ENCODE results near the gene ADM2.

Gene ADM2

GRCh38 chr22:50504369-50505211 lies 23.2 kb downstream of the ADM2 start:
- Histone ChIP-seq H3K79me2 (ENCODE audit: control insufficient read depth, low read length) (peaks cover 44% of the 10 kb centered on the region), H3F3A (ENCODE audit: control insufficient read depth, insufficient read depth) (no peaks in the 10 kb centered on the region; the same call in 1 of the 2 replicates), H4K20me1 (ENCODE audit: control insufficient read depth, insufficient read depth, low read depth, low read length) (peaks cover 10% of the 10 kb centered on the region; the same call in 1 of the 2 replicates), H3K4me2 (ENCODE audit: low read length) (no peak overlapping the region), H3K9me3 (ENCODE audit: control insufficient read depth, insufficient read depth, low read length) (no peaks in the 10 kb centered on the region), H3K36me3 (ENCODE audit: control insufficient read depth, low read length) (peaks cover 42% of the 10 kb centered on the region), H3K9me2 (replicated peaks; ENCODE audit: control insufficient read depth, low read length) (no peaks in the 10 kb centered on the region), H3K27me3 (ENCODE audit: control insufficient read depth, low read length) (no peaks in the 10 kb centered on the region), H3K4me1 (ENCODE audit: control insufficient read depth, low read length) (peaks cover 23% of the 10 kb centered on the region), H3K27ac (ENCODE audit: low read depth, low read length) (no peak overlapping the region), H3K4me3 (ENCODE audit: low read length) (no peak overlapping the region)
- no peak for TF ChIP-seq EZH2phosphoT487 (IDR thresholded peaks at IDR 0.05; ENCODE audit: borderline replicate concordance, low read length)
- TF ChIP-seq CTCF (IDR thresholded peaks at IDR 0.05; ENCODE audit: low read depth, low read length, poor library complexity, severe bottlenecking): no peak

GRCh38 chr22:50505276-50505775 lies 24.0 kb downstream of the ADM2 start:
- no peaks in the 10 kb centered on the region for H3K9me2 ChIP-seq (replicated peaks; ENCODE audit: control insufficient read depth, low read length)

GRCh38 chr22:50505776-50506610 lies 24.6 kb downstream of the ADM2 start:
- no peaks in the 10 kb centered on the region for H3K9me2 ChIP-seq (replicated peaks; ENCODE audit: control insufficient read depth, low read length)
- no peak for TF ChIP-seq EZH2phosphoT487 (IDR thresholded peaks at IDR 0.05; ENCODE audit: borderline replicate concordance, low read length)
- TF ChIP-seq CTCF (IDR thresholded peaks at IDR 0.05; ENCODE audit: low read depth, low read length, poor library complexity, severe bottlenecking): no peak
- peaks cover 19% of the 10 kb centered on the region for H3K4me1 ChIP-seq (ENCODE audit: control insufficient read depth, low read length)
- no peaks in the 10 kb centered on the region for H3K27me3 ChIP-seq (ENCODE audit: control insufficient read depth, low read length)
- no peak overlapping the region for H3K27ac ChIP-seq (ENCODE audit: low read depth, low read length)
- H4K20me1 ChIP-seq (ENCODE audit: control insufficient read depth, insufficient read depth, low read depth, low read length): peaks cover 10% of the 10 kb centered on the region; the same call in 1 of the 2 replicates
- H3F3A ChIP-seq (ENCODE audit: control insufficient read depth, insufficient read depth): no peaks in the 10 kb centered on the region
- H3K9me3 ChIP-seq (ENCODE audit: control insufficient read depth, insufficient read depth, low read length): no peaks in the 10 kb centered on the region
- peaks cover 48% of the 10 kb centered on the region for H3K36me3 ChIP-seq (ENCODE audit: control insufficient read depth, low read length)
- peaks cover 58% of the 10 kb centered on the region for H3K79me2 ChIP-seq (ENCODE audit: control insufficient read depth, low read length)
- H3K4me2 ChIP-seq (ENCODE audit: low read length): peak overlapping the region; percentile 99
- peak overlapping the region; percentile 100 for H3K4me3 ChIP-seq (ENCODE audit: low read length)

More at GRCh38 chr22:50505276-50505775, 24.0 kb downstream of the ADM2 start:
- H3K27me3 ChIP-seq (ENCODE audit: control insufficient read depth, low read length): no peaks in the 10 kb centered on the region
- H3K4me1 ChIP-seq (ENCODE audit: control insufficient read depth, low read length): peaks cover 19% of the 10 kb centered on the region
- no peak overlapping the region for H3K4me3 ChIP-seq (ENCODE audit: low read length)
- H3K79me2 ChIP-seq (ENCODE audit: control insufficient read depth, low read length): peaks cover 51% of the 10 kb centered on the region
- H3K27ac ChIP-seq (ENCODE audit: low read depth, low read length): no peak overlapping the region
- no peaks in the 10 kb centered on the region for H3K9me3 ChIP-seq (ENCODE audit: control insufficient read depth, insufficient read depth, low read length)
- no peak overlapping the region for H3K4me2 ChIP-seq (ENCODE audit: low read length)
- no peaks in the 10 kb centered on the region; the same call in 1 of the 2 replicates for H3F3A ChIP-seq (ENCODE audit: control insufficient read depth, insufficient read depth)
- peaks cover 45% of the 10 kb centered on the region for H3K36me3 ChIP-seq (ENCODE audit: control insufficient read depth, low read length)
- TF ChIP-seq EZH2phosphoT487 (IDR thresholded peaks at IDR 0.05; ENCODE audit: borderline replicate concordance, low read length): no peak
- TF ChIP-seq CTCF (IDR thresholded peaks at IDR 0.05; ENCODE audit: low read depth, low read length, poor library complexity, severe bottlenecking): no peak
- H4K20me1 ChIP-seq (ENCODE audit: control insufficient read depth, insufficient read depth, low read depth, low read length): peaks cover 10% of the 10 kb centered on the region; the same call in 1 of the 2 replicates
